Stimulated activated CD8-positive, alpha-beta memory T cell treated with anti-CD3 and anti-CD28 coated beads, Interleukin-7, amount 100 ng/mL, for 48 hours (primary cell): ENCODE data around the gene PECR.
A peak's percentile ranks its signal among the peaks of the same experiment; 100 is the strongest.
"Not testable (repeated sequence)": the region's sequence is repeated elsewhere in the genome, so short reads cannot be mapped to it uniquely, and the experiment has no call there.

Experiments used
- DNase-seq, 2 donors: peaks; one replicate each; pipeline ENCODE4 v3.0.0-alpha.2; 2020; ENCODE audit warnings: low read depth in 1 of 2; ENCODE audit errors: extremely low read depth in 1 of 2

The PECR gene

GRCh38 chr2:216031960-216032689 is 49.5 kb downstream of the PECR start:
- no peak for DNase-seq

GRCh38 chr2:216030216-216030615 is 51.4 kb downstream of the PECR start:
- no peak for DNase-seq

GRCh38 chr2:216029416-216030129 is 52.0 kb downstream of the PECR start:
- DNase-seq = no peak

GRCh38 chr2:216024779-216025336 is 56.8 kb downstream of the PECR start:
- DNase-seq = no peak

GRCh38 chr2:216023055-216023648 is 58.5 kb downstream of the PECR start:
- peak in 1 of 2 donors; percentile 26 for DNase-seq

- DNase-seq = no peak
Observed at GRCh38 chr2:216021768-216022565, 59.6 kb downstream of the PECR start.

GRCh38 chr2:216018709-216019108 is 62.9 kb downstream of the PECR start:
- DNase-seq = no peak

- DNase-seq = peak in 1 of 2 donors; percentile 44
Observed at GRCh38 chr2:216017365-216017764, 64.2 kb downstream of the PECR start.

- no peak for DNase-seq
Observed at GRCh38 chr2:216016581-216016980, 65.0 kb downstream of the PECR start.

- DNase-seq = peak in 1 of 2 donors; percentile 55
Observed at GRCh38 chr2:216015722-216016464, 65.7 kb downstream of the PECR start.

- DNase-seq = no peak
Observed at GRCh38 chr2:216014986-216015385, 66.6 kb downstream of the PECR start.

- DNase-seq = no peak
Observed at GRCh38 chr2:216014006-216014405, 67.6 kb downstream of the PECR start.

- DNase-seq = peak; percentile 71 to 75
Observed at GRCh38 chr2:216013080-216013909, 68.3 kb downstream of the PECR start, which contains the start of gene MREG. Gene MREG (minus strand): TSS chr2:216013551. CDS start chr2:216013327, 224 bp downstream.

- no peak for DNase-seq
Observed at GRCh38 chr2:216012830-216013079, 68.9 kb downstream of the PECR start.

GRCh38 chr2:216012133-216012829 is 69.3 kb downstream of the PECR start:
- no peak for DNase-seq

- not testable (repeated sequence) for DNase-seq
Observed at GRCh38 chr2:216009215-216009614, 72.4 kb downstream of the PECR start.

GRCh38 chr2:216008387-216008786 is 73.2 kb downstream of the PECR start:
- DNase-seq = no peak

- DNase-seq = peak in 1 of 2 donors; percentile 62
Observed at GRCh38 chr2:216006164-216006663, 75.4 kb downstream of the PECR start.
